Nephron progenitor cell (in vitro differentiated cells): ENCODE results near the gene RTN4RL2.

ENCODE experiments used
- DNase-seq: peaks from one replicate; pipeline ENCODE4 v3.0.0; 2021
- H3K27ac Mint-ChIP-seq: 2 replicates; pipeline ENCODE4 v1.8.0; 2021; ENCODE audit warnings: mild to moderate bottlenecking, moderate library complexity, mixed read lengths
- H3K27me3 Mint-ChIP-seq: 2 replicates; pipeline ENCODE4 v1.8.0; 2021; ENCODE audit warnings: mild to moderate bottlenecking, low read depth, mixed read lengths; ENCODE audit not compliant: poor library complexity
- H3K36me3 Mint-ChIP-seq: 2 replicates; pipeline ENCODE4 v1.8.0; 2021; ENCODE audit warnings: low read depth, mixed read lengths
- H3K4me1 Mint-ChIP-seq: 2 replicates; pipeline ENCODE4 v1.8.0; 2021; ENCODE audit warnings: mixed read lengths
- H3K4me3 Mint-ChIP-seq: 2 replicates; pipeline ENCODE4 v1.8.0; 2021; ENCODE audit warnings: mild to moderate bottlenecking, moderate library complexity, mixed read lengths
- H3K9me3 Mint-ChIP-seq: 2 replicates; pipeline ENCODE4 v1.8.0; 2021; ENCODE audit warnings: mild to moderate bottlenecking, moderate library complexity, mixed read lengths
- TF ChIP-seq, protein P1 (sequence below): fragments of 200-600 bp; sonication (generic); IDR thresholded peaks from 2 replicates; pipeline ENCODE4 v1.5.0; 2021; ENCODE audit warnings: antibody characterized with exemption

The RTN4RL2 gene

DNA sequence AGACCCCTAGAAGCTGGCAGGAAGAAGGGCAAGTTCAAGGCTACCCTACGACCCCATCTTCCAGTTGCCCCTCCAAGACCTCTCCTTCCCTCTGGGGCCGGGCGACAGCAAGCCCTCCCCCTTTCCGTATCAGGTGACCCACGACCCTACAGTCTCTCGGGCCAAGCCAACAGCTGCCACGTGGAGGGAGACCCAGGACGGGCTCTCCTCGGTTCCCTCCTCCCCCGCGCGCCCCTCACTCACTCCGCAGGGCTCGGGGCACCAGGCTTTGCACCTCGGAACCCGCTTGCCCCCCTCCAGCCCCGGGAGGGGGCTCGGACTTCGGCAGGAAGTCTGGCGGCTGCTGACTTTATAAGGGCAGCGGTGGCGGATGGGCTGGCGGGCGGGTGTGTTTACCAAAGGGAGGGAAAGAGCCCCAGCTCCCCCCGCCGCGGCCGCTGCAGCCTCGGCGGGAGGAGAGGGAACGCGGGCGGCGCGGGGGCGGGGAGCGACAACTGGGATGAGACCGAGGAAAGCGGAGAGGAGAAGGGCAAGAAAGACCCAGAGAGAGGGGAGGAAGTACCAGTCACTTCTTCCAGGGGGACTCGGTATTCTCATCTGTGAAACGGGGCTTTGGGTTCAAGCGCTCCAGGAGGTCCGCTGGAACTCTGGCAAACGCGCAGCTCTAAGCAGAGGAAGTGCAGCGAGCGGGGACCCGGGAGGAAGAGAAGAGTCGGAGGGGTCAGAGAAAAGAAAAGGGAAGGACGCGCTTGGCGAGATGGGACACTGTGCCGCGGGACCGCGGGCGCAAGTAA, 54.4 kb downstream of the RTN4RL2 start:
- TF ChIP-seq, protein P1, sequence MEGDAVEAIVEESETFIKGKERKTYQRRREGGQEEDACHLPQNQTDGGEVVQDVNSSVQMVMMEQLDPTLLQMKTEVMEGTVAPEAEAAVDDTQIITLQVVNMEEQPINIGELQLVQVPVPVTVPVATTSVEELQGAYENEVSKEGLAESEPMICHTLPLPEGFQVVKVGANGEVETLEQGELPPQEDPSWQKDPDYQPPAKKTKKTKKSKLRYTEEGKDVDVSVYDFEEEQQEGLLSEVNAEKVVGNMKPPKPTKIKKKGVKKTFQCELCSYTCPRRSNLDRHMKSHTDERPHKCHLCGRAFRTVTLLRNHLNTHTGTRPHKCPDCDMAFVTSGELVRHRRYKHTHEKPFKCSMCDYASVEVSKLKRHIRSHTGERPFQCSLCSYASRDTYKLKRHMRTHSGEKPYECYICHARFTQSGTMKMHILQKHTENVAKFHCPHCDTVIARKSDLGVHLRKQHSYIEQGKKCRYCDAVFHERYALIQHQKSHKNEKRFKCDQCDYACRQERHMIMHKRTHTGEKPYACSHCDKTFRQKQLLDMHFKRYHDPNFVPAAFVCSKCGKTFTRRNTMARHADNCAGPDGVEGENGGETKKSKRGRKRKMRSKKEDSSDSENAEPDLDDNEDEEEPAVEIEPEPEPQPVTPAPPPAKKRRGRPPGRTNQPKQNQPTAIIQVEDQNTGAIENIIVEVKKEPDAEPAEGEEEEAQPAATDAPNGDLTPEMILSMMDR, result no peak
- peak overlapping the region; percentile 90 for H3K4me3 Mint-ChIP-seq
- peaks cover 19% of the 10 kb centered on the region for H3K4me1 Mint-ChIP-seq
- H3K27ac Mint-ChIP-seq, result no peak overlapping the region
- H3K9me3 Mint-ChIP-seq, result no peaks in the 10 kb centered on the region
- no peaks in the 10 kb centered on the region for H3K36me3 Mint-ChIP-seq
- peaks cover 38% of the 10 kb centered on the region for H3K27me3 Mint-ChIP-seq
- DNase-seq, result peak; percentile 61

DNA sequence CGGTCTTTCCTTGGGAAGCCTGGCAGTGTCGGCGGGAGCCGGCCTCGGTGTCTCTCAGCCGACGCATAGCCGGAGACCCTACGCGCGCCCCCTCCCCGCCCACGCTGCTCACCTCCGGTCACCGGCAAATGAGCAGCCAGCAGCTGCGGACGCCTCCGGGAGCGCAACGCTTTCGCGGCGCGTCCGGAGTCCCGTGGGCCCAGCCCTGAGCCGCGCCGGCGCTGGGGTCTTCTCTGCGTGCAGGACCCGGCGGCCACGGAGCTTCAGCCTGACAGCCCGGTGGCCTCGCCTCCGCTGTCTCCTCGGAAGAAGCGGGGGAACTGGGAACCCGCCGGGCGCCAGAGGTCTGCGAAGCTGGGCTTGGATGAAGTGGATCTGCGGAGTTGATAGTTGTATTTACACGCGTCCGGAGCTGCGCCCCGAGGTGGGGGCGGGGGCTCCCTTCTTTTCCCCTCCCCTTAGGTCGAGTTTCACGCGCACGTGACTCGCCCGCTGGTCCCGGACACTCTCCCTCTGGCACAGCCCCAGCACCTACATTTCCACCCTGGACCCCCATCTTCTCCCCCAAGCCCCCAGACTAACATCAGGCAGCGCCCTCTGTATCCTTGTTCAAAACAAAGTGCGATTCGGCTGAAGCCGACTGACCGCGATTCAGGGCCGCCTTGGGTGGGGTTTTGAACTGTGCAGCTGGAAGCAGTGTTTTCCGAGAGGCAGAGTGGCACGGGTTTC, 55.2 kb downstream of the RTN4RL2 start, which contains the start of gene SLC43A1:
Gene SLC43A1 (minus strand): TSS at position 371 of the 729 bp plus-strand sequence. CDS start 1,591 bp downstream, outside the sequence.
- H3K4me3 Mint-ChIP-seq, result peak within 1 kb of the TSS; percentile 96

DNA sequence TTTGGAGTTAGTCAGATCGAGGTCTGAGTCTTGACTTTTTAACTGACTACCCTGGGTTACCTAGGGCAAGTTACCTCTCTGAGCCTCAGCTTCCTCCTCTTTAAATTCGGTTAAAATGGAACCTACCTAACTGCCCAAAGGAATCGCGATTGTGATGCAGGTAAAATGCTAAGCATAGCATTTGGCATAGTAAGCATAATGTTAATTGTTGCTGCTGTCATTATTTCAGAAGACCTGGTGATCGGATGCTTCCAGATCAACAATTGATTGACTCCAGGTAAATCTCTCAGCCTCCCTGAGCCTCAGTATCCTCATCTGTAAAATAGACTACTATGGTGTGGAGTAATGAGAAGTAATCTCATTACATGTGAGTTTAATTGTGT, 55.7 kb downstream of the RTN4RL2 start:
- no peak for DNase-seq
- Mint-ChIP-seq H3K36me3 (no peaks in the 10 kb centered on the region), H3K27ac (no peak overlapping the region), H3K4me1 (peaks cover 19% of the 10 kb centered on the region), H3K4me3 (peak overlapping the region; percentile 96), H3K9me3 (no peaks in the 10 kb centered on the region), H3K27me3 (peaks cover 37% of the 10 kb centered on the region)
- TF ChIP-seq, protein P1, result no peak

More for the DNA sequence above, 55.2 kb downstream of the RTN4RL2 start, which contains the start of gene SLC43A1:
- DNase-seq, result peak; percentile 70
- Mint-ChIP-seq H3K4me1 (peaks cover 19% of the 10 kb centered on the region), H3K27ac (no peak within 1 kb of the TSS), H3K27me3 (peaks cover 38% of the 10 kb centered on the region), H3K36me3 (no peaks in the 10 kb centered on the region), H3K9me3 (no peaks in the 10 kb centered on the region)
- TF ChIP-seq, protein P1, result no peak

DNA sequence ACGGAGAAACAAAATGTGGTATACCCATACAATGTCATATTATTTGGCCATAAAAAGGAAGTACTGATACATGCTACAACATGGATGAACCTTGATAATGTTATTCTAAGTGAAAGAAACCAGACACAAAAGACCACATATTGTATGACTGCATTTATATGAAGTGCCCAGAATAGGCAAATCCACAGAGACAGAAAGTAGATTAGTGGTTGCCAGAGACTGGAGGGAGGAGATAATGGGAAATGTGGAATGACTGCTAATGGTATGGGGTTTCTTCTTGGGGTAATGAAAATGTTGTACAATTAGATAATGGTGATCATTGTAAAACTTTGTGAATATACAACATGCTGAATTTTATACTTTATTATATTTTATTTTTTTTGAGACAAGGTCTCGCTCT, 60.8 kb downstream of the RTN4RL2 start:
- H3K27me3 Mint-ChIP-seq, result peaks cover 25% of the 10 kb centered on the region
- no peak overlapping the region for H3K27ac Mint-ChIP-seq
- H3K4me1 Mint-ChIP-seq, result peaks cover 23% of the 10 kb centered on the region
- no peaks in the 10 kb centered on the region for H3K9me3 Mint-ChIP-seq
- H3K36me3 Mint-ChIP-seq, result peaks cover 9% of the 10 kb centered on the region
- TF ChIP-seq, protein P1, result no peak
- DNase-seq, result no peak
- H3K4me3 Mint-ChIP-seq, result no peak overlapping the region

DNA sequence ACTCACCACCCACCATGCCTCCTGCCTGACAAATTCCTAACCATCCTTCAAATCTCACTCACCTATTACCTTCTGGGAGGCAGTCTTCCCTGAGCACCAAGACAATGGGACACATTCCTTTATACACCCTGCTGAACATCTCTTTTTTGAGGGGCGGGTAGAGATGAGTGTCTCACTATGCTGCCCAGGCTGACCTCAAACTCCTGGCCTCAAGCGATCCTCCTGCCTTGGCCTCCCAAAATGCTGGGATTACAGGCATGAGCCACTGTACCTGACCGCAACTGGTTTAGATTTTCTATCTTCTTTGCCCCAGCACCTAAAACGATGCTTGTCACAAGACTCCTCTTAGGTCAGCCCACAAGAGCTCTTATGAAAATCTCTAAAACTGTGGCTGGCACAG, 63.1 kb downstream of the RTN4RL2 start:
- no peaks in the 10 kb centered on the region for H3K9me3 Mint-ChIP-seq
- H3K4me3 Mint-ChIP-seq, result no peak overlapping the region
- peaks cover 34% of the 10 kb centered on the region for H3K4me1 Mint-ChIP-seq
- H3K27ac Mint-ChIP-seq, result no peak overlapping the region
- no peak for DNase-seq
- H3K27me3 Mint-ChIP-seq, result peaks cover 8% of the 10 kb centered on the region
- TF ChIP-seq, protein P1, result no peak
- H3K36me3 Mint-ChIP-seq, result peaks cover 19% of the 10 kb centered on the region
